ENCODE measurements around the gene BCDIN3D.
"Not testable (repeated sequence)": the region's sequence is repeated elsewhere in the genome, so short reads cannot be mapped to it uniquely, and the experiment has no call there.

BCDIN3D gene

GRCh38 chr12:49876070-49876469, 33.2 kb upstream of the BCDIN3D start:
- no peak for DNase-seq

- DNase-seq, result no peak
Observed at GRCh38 chr12:49875115-49875720, 32.3 kb upstream of the BCDIN3D start.

- no peak for DNase-seq
Observed at GRCh38 chr12:49874142-49874897, 31.4 kb upstream of the BCDIN3D start.

GRCh38 chr12:49873361-49873934, 30.5 kb upstream of the BCDIN3D start:
- no peak for DNase-seq

- peak; percentile 52 for DNase-seq
Observed at GRCh38 chr12:49872781-49873181, 29.9 kb upstream of the BCDIN3D start.

GRCh38 chr12:49872381-49872780, 29.5 kb upstream of the BCDIN3D start:
- no peak for DNase-seq

- peak; percentile 94 for DNase-seq
Observed at GRCh38 chr12:49871811-49872251, 28.9 kb upstream of the BCDIN3D start.

GRCh38 chr12:49871263-49871561, 28.3 kb upstream of the BCDIN3D start:
- DNase-seq, result no peak

- no peak for DNase-seq
Observed at GRCh38 chr12:49870501-49871262, 27.8 kb upstream of the BCDIN3D start.

- no peak for DNase-seq
Observed at GRCh38 chr12:49869816-49870500, 27.1 kb upstream of the BCDIN3D start.

GRCh38 chr12:49868952-49869815, 26.3 kb upstream of the BCDIN3D start:
- peak; percentile 83 for DNase-seq

- no peak for DNase-seq
Observed at GRCh38 chr12:49868449-49868848, 25.5 kb upstream of the BCDIN3D start.

- DNase-seq, result no peak
Observed at GRCh38 chr12:49867570-49868341, 24.9 kb upstream of the BCDIN3D start.

GRCh38 chr12:49866859-49867569, 24.1 kb upstream of the BCDIN3D start:
- peak; percentile 58 for DNase-seq

- no peak for DNase-seq
Observed at GRCh38 chr12:49865782-49866135, 22.9 kb upstream of the BCDIN3D start.

GRCh38 chr12:49865109-49865781, 22.3 kb upstream of the BCDIN3D start:
- no peak for DNase-seq

GRCh38 chr12:49864798-49865090, 21.8 kb upstream of the BCDIN3D start:
- DNase-seq, result no peak

- DNase-seq, result no peak
Observed at GRCh38 chr12:49863946-49864797, 21.3 kb upstream of the BCDIN3D start.

- not testable (repeated sequence) for DNase-seq
Observed at GRCh38 chr12:49860921-49861320, 18.0 kb upstream of the BCDIN3D start.

All from fibroblast of skin of back (primary cell).